Measurements from ENCODE around the gene GADD45G.

DNA sequence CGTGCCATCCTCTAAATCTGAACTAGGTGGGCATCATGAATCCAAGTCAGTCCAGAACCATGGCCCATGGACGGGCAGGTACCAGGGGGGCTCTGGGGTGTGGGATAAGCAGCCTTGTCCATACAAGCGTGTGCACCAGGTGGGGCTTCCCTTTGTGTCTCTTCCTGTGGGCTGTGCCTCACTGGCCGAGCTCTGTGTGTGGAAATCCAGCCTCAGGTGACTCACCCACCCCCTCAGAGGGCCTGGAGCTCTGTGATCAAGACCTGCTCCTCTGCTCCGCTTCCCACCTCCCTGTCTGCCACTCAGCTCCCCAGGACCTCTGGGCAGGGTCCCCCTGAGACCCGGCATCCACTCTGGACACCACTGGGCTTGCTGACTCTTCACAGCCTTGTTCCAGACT is 33.0 kb downstream of the GADD45G start:
- TF ChIP-seq RAD21 (IDR thresholded peaks at IDR 0.05; ENCODE audit: low read length): no peak
- TF ChIP-seq RXRA (IDR thresholded peaks at IDR 0.05; ENCODE audit: borderline replicate concordance, low read depth): no peak
- TF ChIP-seq, protein P1, sequence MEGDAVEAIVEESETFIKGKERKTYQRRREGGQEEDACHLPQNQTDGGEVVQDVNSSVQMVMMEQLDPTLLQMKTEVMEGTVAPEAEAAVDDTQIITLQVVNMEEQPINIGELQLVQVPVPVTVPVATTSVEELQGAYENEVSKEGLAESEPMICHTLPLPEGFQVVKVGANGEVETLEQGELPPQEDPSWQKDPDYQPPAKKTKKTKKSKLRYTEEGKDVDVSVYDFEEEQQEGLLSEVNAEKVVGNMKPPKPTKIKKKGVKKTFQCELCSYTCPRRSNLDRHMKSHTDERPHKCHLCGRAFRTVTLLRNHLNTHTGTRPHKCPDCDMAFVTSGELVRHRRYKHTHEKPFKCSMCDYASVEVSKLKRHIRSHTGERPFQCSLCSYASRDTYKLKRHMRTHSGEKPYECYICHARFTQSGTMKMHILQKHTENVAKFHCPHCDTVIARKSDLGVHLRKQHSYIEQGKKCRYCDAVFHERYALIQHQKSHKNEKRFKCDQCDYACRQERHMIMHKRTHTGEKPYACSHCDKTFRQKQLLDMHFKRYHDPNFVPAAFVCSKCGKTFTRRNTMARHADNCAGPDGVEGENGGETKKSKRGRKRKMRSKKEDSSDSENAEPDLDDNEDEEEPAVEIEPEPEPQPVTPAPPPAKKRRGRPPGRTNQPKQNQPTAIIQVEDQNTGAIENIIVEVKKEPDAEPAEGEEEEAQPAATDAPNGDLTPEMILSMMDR (IDR thresholded peaks at IDR 0.05): no peak
- TF ChIP-seq TCF12 (IDR thresholded peaks at IDR 0.05): no peak
- no peak for TF ChIP-seq FOXM1 (IDR thresholded peaks at IDR 0.05; ENCODE audit: low read depth)
- TF ChIP-seq, protein P2, sequence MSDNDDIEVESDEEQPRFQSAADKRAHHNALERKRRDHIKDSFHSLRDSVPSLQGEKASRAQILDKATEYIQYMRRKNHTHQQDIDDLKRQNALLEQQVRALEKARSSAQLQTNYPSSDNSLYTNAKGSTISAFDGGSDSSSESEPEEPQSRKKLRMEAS (IDR thresholded peaks at IDR 0.05; ENCODE audit: low read depth): no peak
- no peak for TF ChIP-seq YY1 (IDR thresholded peaks at IDR 0.05; ENCODE audit: low read depth)
